Esophagus squamous epithelium (tissue), 4 donors: ENCODE measurements around the gene SAMD14.

Experiments
- POLR2A ChIP-seq, 4 donors: fragments of 450-650 bp; IDR thresholded peaks; one replicate each; pipeline ENCODE4 v1.6.1; 2017; ENCODE audit warnings: antibody characterized with exemption in 4 of 4, mild to moderate bottlenecking in 4 of 4, moderate library complexity in 3 of 4
- TF ChIP-seq, protein P1 (sequence below), 6 experiments: fragments of 450-650 bp in 4 of 6; fragments of 200-600 bp in 2 of 6; sonication (generic) in 2 of 6; IDR thresholded peaks; one replicate each; pipeline ENCODE4 v1.5.1; 2016 to 2019; ENCODE audit warnings: antibody characterized with exemption in 6 of 6, mild to moderate bottlenecking in 4 of 6, moderate library complexity in 4 of 6

DNA sequence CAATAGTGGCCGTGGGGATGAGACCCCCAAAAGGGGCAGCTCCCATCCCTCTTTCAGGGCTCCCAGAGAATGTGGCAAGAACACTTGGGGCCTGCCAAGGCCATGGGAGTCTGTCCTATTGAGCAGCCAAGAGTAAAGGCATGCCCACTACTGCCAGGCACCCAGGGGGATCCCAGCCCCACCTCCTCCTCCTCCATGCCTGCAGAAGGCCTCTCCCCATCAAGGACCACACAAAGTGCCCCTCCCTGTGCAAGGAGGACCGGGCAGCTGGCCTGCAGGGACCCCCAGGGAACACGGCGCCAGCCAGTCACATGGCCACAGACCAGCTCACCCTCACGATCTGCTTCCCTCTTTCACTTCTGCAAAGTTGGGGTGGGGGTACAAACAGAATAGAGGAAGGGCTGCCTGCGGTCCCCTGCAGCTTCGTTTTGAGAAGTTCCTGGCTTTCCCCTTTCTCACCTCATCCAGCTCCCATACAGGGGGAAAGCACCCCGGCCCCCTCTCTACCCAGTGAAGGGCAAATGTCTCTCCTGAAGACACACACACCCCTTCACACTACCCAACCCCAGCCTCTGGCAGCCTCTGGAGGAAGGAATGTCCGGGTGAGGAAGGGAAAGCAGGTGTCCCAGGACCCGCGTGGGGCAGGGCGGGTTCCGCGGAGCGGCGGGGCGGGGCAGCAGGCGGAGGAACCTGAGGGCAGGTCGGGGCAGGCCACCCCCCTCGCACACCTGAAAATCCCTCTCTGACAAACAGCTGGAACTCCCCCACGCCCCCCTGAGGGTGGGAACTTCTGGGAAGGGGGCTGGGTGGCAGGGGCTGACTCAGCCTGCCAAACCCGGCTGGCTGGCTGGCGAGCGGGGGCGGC is 18.5 kb upstream of the SAMD14 start:
- TF ChIP-seq, protein P1, sequence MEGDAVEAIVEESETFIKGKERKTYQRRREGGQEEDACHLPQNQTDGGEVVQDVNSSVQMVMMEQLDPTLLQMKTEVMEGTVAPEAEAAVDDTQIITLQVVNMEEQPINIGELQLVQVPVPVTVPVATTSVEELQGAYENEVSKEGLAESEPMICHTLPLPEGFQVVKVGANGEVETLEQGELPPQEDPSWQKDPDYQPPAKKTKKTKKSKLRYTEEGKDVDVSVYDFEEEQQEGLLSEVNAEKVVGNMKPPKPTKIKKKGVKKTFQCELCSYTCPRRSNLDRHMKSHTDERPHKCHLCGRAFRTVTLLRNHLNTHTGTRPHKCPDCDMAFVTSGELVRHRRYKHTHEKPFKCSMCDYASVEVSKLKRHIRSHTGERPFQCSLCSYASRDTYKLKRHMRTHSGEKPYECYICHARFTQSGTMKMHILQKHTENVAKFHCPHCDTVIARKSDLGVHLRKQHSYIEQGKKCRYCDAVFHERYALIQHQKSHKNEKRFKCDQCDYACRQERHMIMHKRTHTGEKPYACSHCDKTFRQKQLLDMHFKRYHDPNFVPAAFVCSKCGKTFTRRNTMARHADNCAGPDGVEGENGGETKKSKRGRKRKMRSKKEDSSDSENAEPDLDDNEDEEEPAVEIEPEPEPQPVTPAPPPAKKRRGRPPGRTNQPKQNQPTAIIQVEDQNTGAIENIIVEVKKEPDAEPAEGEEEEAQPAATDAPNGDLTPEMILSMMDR (IDR thresholded peaks at IDR 0.05), result peak in 1 of 6 experiments; percentile 40
- TF ChIP-seq POLR2A (IDR thresholded peaks at IDR 0.05), result peak in 1 of 4 donors; percentile 17
